Ovary (tissue), 9 donors: Measurements from ENCODE around the gene CFAP100. TPM values are rescaled to one million over a fixed set of nuclear protein-coding genes. Genes with fewer than 3 reads are reported as not detected.

Experiments
- DNase-seq, 5 donors: peaks; one replicate each; pipeline ENCODE4 v3.0.0-alpha.2; 2019 to 2020
- H3K27ac ChIP-seq, 2 donors: fragments of 200-600 bp; one replicate each; pipeline versions ENCODE4 v1.5.1 to v1.8.0; 2019 to 2022
- H3K27me3 ChIP-seq: fragments of 200-600 bp; one replicate; pipeline ENCODE4 v1.8.0; 2022
- H3K36me3 ChIP-seq: fragments of 200-600 bp; sonication (generic); one replicate; pipeline ENCODE4 v1.5.1; 2019
- H3K4me1 ChIP-seq: one replicate; pipeline ENCODE4 v1.8.1; 2013; ENCODE audit warnings: mild to moderate bottlenecking, moderate library complexity; ENCODE audit not compliant: insufficient read depth
- H3K4me3 ChIP-seq: fragments of 200-600 bp; sonication (generic); one replicate; pipeline ENCODE4 v1.5.1; 2017
- H3K9me3 ChIP-seq, 2 donors: fragments of 200-600 bp in 1 of 2; sonication (generic) in 1 of 2; one replicate each; pipeline versions ENCODE4 v1.5.1 to v1.8.1; 2013 to 2019; ENCODE audit warnings: mild to moderate bottlenecking in 1 of 2, moderate library complexity in 1 of 2
- EP300 ChIP-seq: sonication (generic); formaldehyde crosslinking; IDR thresholded peaks from one replicate; pipeline ENCODE4 v1.6.1; 2017; ENCODE audit warnings: antibody characterized with exemption
- POLR2A ChIP-seq: fragments of 450-650 bp; IDR thresholded peaks from one replicate; pipeline ENCODE4 v1.6.1; 2017; ENCODE audit warnings: antibody characterized with exemption, mild to moderate bottlenecking, moderate library complexity
- WGBS, 3 donors: extraction: QIAGEN DNeasy Blood & Tissue Kit in 1 of 3; methylation state at CpG; one replicate each; pipeline versions ENCODE4 v1.1.5 to v1.1.7; 2013 to 2017; 5-methylcytosine and 5-hydroxymethylcytosine counted together
- intact Hi-C, 4 donors: fragments of 100-400 bp; cut with DNase I; formaldehyde crosslinking; loops; one replicate each; pipeline versions ENCODE4 v1.11.0 to v1.15.1; 2022 to 2023
- polyA plus RNA-seq, 2 donors: library from polyadenylated mRNA; stranded (reverse); fragments of 200-250 nt in 1 of 2; fragments of 350-450 nt in 1 of 2; fragmentation: Illumina TruSeq in 1 of 2; extraction: RNeasy Lipid Tissue Mini Kit (QIAGEN cat#74804) in 1 of 2; gene quantifications; one replicate each; pipeline ENCODE4 v1.2.3, GENCODE V29; 2013 to 2014
- total RNA-seq, 7 donors: library from RNA; depleted of rRNA in 2 of 7; stranded (reverse); fragments of >200 nt in 2 of 7; fragmentation: NEBNext Ultra II Directional in 3 of 7; extraction: Animal tissue kit (Norgen Biotek cat#: 25700) in 3 of 7; gene quantifications; one replicate each; pipeline versions ENCODE4 v1.1.0 to v1.2.4, GENCODE V29; 2016 to 2023
- TF ChIP-seq, protein P1 (sequence below), 3 donors: fragments of 450-650 bp in 2 of 3; fragments of 200-600 bp in 1 of 3; IDR thresholded peaks; one replicate each; pipeline versions ENCODE4 v1.5.1 to v1.8.0; 2016 to 2022; ENCODE audit warnings: antibody characterized with exemption in 3 of 3, mild to moderate bottlenecking in 1 of 3
- donor health status: DM: no; HTN: no; CAD: no; lungs with moderate emphysema.
- donor health status: DM: no; HTN: no; CAD: no.
- donor health status: Bipolar disorder and iron deficiency.
- donor health status: DM: yes; HTN: yes; CAD: no.
- donor health status: DM: no; HTN: no; CAD: no.
- donor health status: DM: yes; HTN: yes; CAD: no.

Gene CFAP100
- total and polyA plus RNA-seq, 9 donors, result 0.06 to 21.3 (median 1.6) TPM; not detected in 3

DNA sequence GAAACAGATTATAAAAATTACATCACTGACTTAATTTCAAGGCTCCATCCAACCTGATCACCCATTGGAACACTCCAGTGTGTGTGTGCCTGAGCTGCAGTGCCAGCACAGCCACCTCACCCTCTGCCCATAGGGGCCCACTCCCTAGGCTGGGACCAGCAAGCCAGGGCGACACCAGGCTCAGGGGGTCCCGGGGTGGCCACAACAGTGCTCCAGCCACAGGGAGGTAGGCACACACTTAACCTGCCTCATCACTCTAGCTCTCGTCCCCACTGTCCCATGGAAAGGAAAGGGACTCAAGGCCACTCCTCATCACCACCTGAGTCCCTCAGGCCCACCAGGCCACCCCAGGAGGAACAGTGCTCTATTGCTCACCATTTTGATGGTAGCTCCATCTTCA is 56.0 kb downstream of the CFAP100 start:
- H3K4me1 ChIP-seq, result no peaks in the 10 kb centered on the region
- no peak overlapping the region for H3K27ac ChIP-seq
- intact Hi-C loops, result no loop called here
- DNase-seq, result peak in 2 of 5 donors; percentile 4 to 7
- H3K27me3 ChIP-seq, result no peaks in the 10 kb centered on the region
- no peaks in the 10 kb centered on the region for H3K36me3 ChIP-seq
- no peaks in the 10 kb centered on the region for H3K9me3 ChIP-seq
- TF ChIP-seq, protein P1, sequence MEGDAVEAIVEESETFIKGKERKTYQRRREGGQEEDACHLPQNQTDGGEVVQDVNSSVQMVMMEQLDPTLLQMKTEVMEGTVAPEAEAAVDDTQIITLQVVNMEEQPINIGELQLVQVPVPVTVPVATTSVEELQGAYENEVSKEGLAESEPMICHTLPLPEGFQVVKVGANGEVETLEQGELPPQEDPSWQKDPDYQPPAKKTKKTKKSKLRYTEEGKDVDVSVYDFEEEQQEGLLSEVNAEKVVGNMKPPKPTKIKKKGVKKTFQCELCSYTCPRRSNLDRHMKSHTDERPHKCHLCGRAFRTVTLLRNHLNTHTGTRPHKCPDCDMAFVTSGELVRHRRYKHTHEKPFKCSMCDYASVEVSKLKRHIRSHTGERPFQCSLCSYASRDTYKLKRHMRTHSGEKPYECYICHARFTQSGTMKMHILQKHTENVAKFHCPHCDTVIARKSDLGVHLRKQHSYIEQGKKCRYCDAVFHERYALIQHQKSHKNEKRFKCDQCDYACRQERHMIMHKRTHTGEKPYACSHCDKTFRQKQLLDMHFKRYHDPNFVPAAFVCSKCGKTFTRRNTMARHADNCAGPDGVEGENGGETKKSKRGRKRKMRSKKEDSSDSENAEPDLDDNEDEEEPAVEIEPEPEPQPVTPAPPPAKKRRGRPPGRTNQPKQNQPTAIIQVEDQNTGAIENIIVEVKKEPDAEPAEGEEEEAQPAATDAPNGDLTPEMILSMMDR (IDR thresholded peaks at IDR 0.05), result no peak
- TF ChIP-seq EP300, result no peak
- TF ChIP-seq POLR2A, result no peak
- 94 to 98% (median 96%) methylated on average over 3 of the region's 3 CpGs for WGBS, 3 donors
- H3K4me3 ChIP-seq, result no peak overlapping the region

DNA sequence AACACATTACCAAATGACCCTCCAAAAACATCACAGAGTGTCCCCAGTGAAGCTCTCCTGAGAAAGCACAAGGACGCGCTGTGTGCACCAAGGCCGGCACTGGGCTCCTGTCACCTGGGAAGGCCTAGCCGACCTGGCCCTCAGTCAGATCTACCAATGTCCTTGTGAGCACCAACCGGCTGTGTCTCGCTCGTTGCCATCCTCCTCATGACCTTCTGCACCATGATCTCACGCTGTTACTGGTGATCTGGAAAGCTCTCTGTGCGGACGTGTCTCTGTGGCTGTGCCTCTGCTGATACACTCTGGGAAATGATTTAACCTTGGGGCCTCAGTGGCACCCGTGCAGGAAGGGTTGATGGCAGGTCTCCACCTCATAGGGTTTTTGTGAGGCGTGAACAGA is 56.8 kb downstream of the CFAP100 start:
- peak in 2 of 5 donors; percentile 5 to 7 for DNase-seq
- intact Hi-C loops, result no loop called here
- no peaks in the 10 kb centered on the region for H3K36me3 ChIP-seq
- H3K4me1 ChIP-seq, result no peaks in the 10 kb centered on the region
- 73 to 79% (median 73%) methylated on average over 12 of the region's 12 CpGs for WGBS, 3 donors
- no peak overlapping the region for H3K4me3 ChIP-seq
- H3K27ac ChIP-seq, result no peak overlapping the region
- H3K9me3 ChIP-seq, result no peaks in the 10 kb centered on the region
- TF ChIP-seq, protein P1 (IDR thresholded peaks at IDR 0.05), result no peak
- TF ChIP-seq POLR2A (no peak), EP300 (no peak)
- no peaks in the 10 kb centered on the region for H3K27me3 ChIP-seq

DNA sequence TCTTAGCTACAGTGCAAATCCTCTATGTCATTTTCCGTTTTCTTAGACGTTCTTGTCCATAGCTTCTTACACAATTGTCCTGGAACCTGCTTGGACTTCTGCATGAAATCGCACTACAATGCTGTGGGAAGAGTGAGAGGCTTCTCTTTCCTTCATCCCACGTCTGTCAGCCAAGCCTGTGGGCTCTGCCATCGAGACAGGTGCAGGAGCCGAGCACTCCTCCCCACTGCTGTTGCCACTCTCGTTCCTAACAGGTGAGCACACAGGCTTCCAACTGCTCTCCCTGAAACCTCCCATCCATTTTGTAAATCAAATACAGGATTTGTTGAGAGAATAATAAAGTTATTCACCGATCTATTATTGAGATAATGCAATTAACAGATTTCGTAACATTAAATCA is 57.5 kb downstream of the CFAP100 start:
- no peaks in the 10 kb centered on the region for H3K4me1 ChIP-seq
- H3K9me3 ChIP-seq, result no peaks in the 10 kb centered on the region
- no peak overlapping the region for H3K27ac ChIP-seq
- TF ChIP-seq EP300 (no peak), POLR2A (no peak)
- TF ChIP-seq, protein P1 (IDR thresholded peaks at IDR 0.05), result no peak
- H3K4me3 ChIP-seq, result no peak overlapping the region
- no peaks in the 10 kb centered on the region for H3K27me3 ChIP-seq
- no peak for DNase-seq
- WGBS, 3 donors, result 86 to 90% (median 88%) methylated on average over 9 of the region's 9 CpGs
- no peaks in the 10 kb centered on the region for H3K36me3 ChIP-seq
- intact Hi-C loops, result no loop called here

DNA sequence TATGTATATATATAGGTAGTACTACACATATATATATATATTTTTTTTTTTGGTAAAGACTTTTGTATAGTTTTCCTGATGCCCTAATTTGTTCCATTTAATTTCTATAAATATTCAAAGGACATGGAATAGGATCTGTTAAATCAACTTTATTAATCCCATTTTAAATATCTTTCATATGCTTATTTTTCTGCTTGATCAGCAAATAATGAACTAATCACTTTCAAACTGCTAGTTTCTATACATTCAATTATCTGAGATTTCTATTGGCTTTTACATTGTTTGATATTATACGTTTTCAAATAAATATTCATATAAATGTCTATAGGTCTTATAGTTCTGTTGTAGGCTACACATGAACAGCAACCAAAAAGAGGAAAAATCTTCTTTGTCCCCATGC is 59.3 kb downstream of the CFAP100 start:
- 75 to 91% (median 90%) methylated on average over 1 of the region's 1 CpG for WGBS, 3 donors

More for the DNA sequence above, 59.3 kb downstream of the CFAP100 start:
- H3K4me1 ChIP-seq, result no peaks in the 10 kb centered on the region
- intact Hi-C loops, result no loop called here
- TF ChIP-seq, protein P1 (IDR thresholded peaks at IDR 0.05), result no peak
- TF ChIP-seq POLR2A (no peak), EP300 (no peak)
- DNase-seq, result no peak
- no peaks in the 10 kb centered on the region for H3K36me3 ChIP-seq
- H3K9me3 ChIP-seq, result no peaks in the 10 kb centered on the region
- H3K27ac ChIP-seq, result no peak overlapping the region
- no peak overlapping the region for H3K4me3 ChIP-seq
- no peaks in the 10 kb centered on the region for H3K27me3 ChIP-seq
